Measurements from ENCODE around the gene HOXA9. TPM values are rescaled to one million over a fixed set of nuclear protein-coding genes. Genes with fewer than 3 reads are reported as not detected.

The HOXA9 gene
- total and polyA plus RNA-seq, 4 donors, result 0.02 to 0.70 TPM; not detected in 2

DNA sequence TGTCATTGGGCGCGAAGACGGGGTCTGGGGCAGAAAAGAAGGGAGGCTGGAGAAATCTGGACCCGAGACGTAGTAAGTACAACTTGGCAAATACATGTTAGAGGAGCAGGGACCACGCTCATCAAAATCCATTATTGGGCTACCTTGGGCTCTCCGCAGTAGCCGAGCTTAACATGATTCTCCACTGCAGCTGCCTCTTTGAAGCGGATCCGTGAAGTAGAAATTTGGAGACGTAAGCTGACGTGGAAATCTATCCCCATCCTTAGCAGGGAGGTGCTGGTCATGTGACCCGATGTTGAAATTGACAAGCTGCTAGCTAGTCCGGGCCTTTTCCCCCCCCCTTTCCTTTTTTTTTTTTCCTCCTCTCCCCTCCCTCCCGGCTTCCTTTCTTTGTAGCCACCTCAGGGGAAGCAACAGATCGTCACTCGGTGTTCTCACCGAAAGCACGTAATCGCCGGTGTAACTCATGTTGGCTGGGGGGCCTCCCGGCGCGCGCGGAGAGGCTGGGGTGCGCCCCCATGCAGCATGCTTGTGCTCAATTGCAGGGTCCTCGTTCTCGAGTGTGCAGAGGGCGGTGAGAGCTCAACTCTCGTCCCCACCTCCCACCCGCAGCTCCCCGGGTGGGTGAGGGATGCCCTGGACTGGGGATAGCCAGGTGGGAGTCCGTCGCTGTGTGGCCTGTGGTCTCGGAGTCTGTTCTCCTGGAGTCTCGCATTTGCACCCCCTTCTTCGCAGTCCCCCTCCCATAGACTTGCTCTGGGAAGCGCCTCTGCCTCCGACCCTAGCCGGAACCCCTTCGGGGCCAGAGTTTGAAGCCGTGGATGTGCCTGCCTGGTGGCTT lies 19.9 kb upstream of the HOXA9 start, which contains the start of gene HOXA11:
HOXA11 (minus strand) TSS at position 220 of the 841 bp plus-strand sequence; CDS start at position 132, 88 bp downstream.
- Histone ChIP-seq H3K4me1 (ENCODE audit: control insufficient read depth in 4 of 4, insufficient read depth in 4 of 4, low read length in 3 of 4) (peaks cover 6 to 27% (median 17%) of the 10 kb centered on the region in 4 donors), H3K9me3 (ENCODE audit: control insufficient read depth in 4 of 4, low read length in 3 of 4) (peaks cover 0 to 4% (median 0%) of the 10 kb centered on the region in 4 donors), H3K9ac (ENCODE audit: low read depth in 1 of 2, low read length in 2 of 2) (no peak within 1 kb of the TSS), H3K36me3 (ENCODE audit: control insufficient read depth in 4 of 4, insufficient read depth in 3 of 4, low read depth in 1 of 4, low read length in 3 of 4) (no peaks in the 10 kb centered on the region), H3K27me3 (ENCODE audit: control insufficient read depth in 4 of 4, insufficient read depth in 4 of 4, low read length in 3 of 4) (peaks cover 13 to 48% (median 32%) of the 10 kb centered on the region in 4 donors), H3K4me3 (ENCODE audit: low read depth in 1 of 3, low read length in 3 of 3) (peak within 1 kb of the TSS in 1 of 3 donors; percentile 36), H3K27ac (ENCODE audit: low read depth in 1 of 2, low read length in 2 of 2) (no peak within 1 kb of the TSS)
- TF ChIP-seq, protein P1, sequence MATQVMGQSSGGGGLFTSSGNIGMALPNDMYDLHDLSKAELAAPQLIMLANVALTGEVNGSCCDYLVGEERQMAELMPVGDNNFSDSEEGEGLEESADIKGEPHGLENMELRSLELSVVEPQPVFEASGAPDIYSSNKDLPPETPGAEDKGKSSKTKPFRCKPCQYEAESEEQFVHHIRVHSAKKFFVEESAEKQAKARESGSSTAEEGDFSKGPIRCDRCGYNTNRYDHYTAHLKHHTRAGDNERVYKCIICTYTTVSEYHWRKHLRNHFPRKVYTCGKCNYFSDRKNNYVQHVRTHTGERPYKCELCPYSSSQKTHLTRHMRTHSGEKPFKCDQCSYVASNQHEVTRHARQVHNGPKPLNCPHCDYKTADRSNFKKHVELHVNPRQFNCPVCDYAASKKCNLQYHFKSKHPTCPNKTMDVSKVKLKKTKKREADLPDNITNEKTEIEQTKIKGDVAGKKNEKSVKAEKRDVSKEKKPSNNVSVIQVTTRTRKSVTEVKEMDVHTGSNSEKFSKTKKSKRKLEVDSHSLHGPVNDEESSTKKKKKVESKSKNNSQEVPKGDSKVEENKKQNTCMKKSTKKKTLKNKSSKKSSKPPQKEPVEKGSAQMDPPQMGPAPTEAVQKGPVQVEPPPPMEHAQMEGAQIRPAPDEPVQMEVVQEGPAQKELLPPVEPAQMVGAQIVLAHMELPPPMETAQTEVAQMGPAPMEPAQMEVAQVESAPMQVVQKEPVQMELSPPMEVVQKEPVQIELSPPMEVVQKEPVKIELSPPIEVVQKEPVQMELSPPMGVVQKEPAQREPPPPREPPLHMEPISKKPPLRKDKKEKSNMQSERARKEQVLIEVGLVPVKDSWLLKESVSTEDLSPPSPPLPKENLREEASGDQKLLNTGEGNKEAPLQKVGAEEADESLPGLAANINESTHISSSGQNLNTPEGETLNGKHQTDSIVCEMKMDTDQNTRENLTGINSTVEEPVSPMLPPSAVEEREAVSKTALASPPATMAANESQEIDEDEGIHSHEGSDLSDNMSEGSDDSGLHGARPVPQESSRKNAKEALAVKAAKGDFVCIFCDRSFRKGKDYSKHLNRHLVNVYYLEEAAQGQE (IDR thresholded peaks at IDR 0.05), result no peak
- WGBS, result 9% methylated on average over 43 of the region's 43 CpGs
- no peak for DNase-seq (ENCODE audit: low spot score)

DNA sequence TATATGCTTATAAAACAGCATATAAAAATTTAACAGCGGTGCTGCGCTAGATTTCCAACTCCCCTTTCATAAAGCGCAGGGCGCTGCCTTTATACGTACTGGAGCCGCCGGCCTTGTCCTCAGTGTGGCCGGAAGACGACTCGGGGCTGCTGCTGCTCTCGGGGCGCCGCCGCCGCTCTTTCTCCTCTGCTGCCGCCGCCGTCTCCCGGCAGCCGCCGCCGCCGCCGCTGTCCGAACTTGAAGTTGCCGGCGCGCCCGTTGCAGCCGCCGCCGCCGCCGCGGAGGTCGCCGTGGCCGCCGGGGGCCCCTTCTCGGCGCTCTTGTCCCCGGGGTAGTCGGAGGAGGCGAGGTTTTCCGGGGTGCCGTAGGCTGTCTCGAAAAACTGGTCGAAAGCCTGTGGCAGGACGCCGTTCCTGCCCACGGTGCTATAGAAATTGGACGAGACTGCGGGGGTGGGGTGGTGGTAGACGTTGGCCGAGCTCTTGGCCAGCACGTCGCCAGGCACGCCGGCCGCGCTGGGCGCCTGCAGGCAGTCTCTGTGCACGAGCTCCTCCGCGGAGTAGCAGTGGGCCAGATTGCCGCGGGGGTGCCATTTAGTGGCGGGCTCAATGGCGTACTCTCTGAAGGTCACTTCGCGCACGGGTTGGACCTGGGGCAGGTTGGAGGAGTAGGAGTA lies 19.1 kb upstream of the HOXA9 start:
- H3K9ac ChIP-seq (ENCODE audit: low read depth in 1 of 2, low read length in 2 of 2), result no peak overlapping the region
- no peaks in the 10 kb centered on the region for H3K36me3 ChIP-seq (ENCODE audit: control insufficient read depth in 4 of 4, insufficient read depth in 3 of 4, low read depth in 1 of 4, low read length in 3 of 4)
- peaks cover 0 to 4% (median 0%) of the 10 kb centered on the region in 4 donors for H3K9me3 ChIP-seq (ENCODE audit: control insufficient read depth in 4 of 4, low read length in 3 of 4)
- peak overlapping the region in 1 of 3 donors; percentile 36 for H3K4me3 ChIP-seq (ENCODE audit: low read depth in 1 of 3, low read length in 3 of 3)
- DNase-seq (ENCODE audit: low spot score), result no peak
- 5% methylated on average over 72 of the region's 72 CpGs for WGBS
- TF ChIP-seq FOXA2 (IDR thresholded peaks at IDR 0.05), result no peak
- TF ChIP-seq NR2F2 (IDR thresholded peaks at IDR 0.05), result no peak
- TF ChIP-seq, protein P2, sequence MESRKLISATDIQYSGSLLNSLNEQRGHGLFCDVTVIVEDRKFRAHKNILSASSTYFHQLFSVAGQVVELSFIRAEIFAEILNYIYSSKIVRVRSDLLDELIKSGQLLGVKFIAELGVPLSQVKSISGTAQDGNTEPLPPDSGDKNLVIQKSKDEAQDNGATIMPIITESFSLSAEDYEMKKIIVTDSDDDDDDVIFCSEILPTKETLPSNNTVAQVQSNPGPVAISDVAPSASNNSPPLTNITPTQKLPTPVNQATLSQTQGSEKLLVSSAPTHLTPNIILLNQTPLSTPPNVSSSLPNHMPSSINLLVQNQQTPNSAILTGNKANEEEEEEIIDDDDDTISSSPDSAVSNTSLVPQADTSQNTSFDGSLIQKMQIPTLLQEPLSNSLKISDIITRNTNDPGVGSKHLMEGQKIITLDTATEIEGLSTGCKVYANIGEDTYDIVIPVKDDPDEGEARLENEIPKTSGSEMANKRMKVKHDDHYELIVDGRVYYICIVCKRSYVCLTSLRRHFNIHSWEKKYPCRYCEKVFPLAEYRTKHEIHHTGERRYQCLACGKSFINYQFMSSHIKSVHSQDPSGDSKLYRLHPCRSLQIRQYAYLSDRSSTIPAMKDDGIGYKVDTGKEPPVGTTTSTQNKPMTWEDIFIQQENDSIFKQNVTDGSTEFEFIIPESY (IDR thresholded peaks at IDR 0.05), result no peak
- peaks cover 13 to 50% (median 29%) of the 10 kb centered on the region in 4 donors for H3K27me3 ChIP-seq (ENCODE audit: control insufficient read depth in 4 of 4, insufficient read depth in 4 of 4, low read length in 3 of 4)
- H3K4me1 ChIP-seq (ENCODE audit: control insufficient read depth in 4 of 4, insufficient read depth in 4 of 4, low read length in 3 of 4), result peaks cover 6 to 33% (median 20%) of the 10 kb centered on the region in 4 donors
- no peak overlapping the region for H3K27ac ChIP-seq (ENCODE audit: low read depth in 1 of 2, low read length in 2 of 2)

DNA sequence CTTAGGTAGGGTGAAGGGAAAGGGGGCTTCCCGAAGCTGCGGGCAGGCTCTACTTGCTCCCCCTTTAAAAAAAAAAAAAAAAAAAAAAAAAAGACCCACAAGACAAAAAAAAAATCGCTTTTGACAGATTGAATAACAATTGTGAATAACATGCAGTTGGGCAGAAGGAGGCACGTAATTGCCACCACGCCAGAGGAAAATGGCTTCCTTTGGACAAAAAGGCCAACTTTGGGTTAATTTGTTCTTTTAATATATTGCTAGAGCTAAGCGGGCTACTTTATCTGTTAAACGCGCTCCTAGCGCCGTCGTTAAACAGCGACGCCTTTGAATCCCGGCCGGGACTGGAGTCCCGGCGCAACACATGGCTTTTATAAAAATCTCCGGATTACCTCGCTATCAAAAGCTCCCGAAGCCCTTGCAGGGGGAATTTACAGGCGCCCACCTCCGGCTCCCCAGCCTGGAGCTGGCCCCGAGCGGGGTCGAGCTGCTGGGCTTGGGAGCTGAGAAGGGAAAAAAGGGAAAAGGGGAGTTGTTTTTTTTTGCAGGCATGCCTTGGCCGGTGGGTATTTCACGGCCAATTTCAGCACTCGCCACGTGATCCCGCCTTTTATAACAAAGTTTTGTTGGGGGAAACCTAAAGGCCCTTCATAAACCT lies 18.5 kb upstream of the HOXA9 start:
- Histone ChIP-seq H3K9me3 (ENCODE audit: control insufficient read depth in 4 of 4, low read length in 3 of 4) (peaks cover 0 to 4% (median 0%) of the 10 kb centered on the region in 4 donors), H3K36me3 (ENCODE audit: control insufficient read depth in 4 of 4, insufficient read depth in 3 of 4, low read depth in 1 of 4, low read length in 3 of 4) (no peaks in the 10 kb centered on the region), H3K9ac (ENCODE audit: low read depth in 1 of 2, low read length in 2 of 2) (no peak overlapping the region), H3K4me3 (ENCODE audit: low read depth in 1 of 3, low read length in 3 of 3) (peak overlapping the region in 1 of 3 donors; percentile 36), H3K4me1 (ENCODE audit: control insufficient read depth in 4 of 4, insufficient read depth in 4 of 4, low read length in 3 of 4) (peaks cover 6 to 34% (median 20%) of the 10 kb centered on the region in 4 donors), H3K27me3 (ENCODE audit: control insufficient read depth in 4 of 4, insufficient read depth in 4 of 4, low read length in 3 of 4) (peaks cover 13 to 54% (median 28%) of the 10 kb centered on the region in 4 donors), H3K27ac (ENCODE audit: low read depth in 1 of 2, low read length in 2 of 2) (no peak overlapping the region)
- WGBS, result 7% methylated on average over 30 of the region's 30 CpGs
- DNase-seq (ENCODE audit: low spot score), result no peak
- TF ChIP-seq SP1 (IDR thresholded peaks at IDR 0.05) (no peak), RAD21 (IDR thresholded peaks at IDR 0.05) (no peak), RXRA (IDR thresholded peaks at IDR 0.05) (no peak), NR2F2 (IDR thresholded peaks at IDR 0.05) (no peak), GABPA (IDR thresholded peaks at IDR 0.05 in 1 of 2, conservative IDR thresholded peaks at IDR 0.05 in 1 of 2) (no peak)
- TF ChIP-seq, protein P3, sequence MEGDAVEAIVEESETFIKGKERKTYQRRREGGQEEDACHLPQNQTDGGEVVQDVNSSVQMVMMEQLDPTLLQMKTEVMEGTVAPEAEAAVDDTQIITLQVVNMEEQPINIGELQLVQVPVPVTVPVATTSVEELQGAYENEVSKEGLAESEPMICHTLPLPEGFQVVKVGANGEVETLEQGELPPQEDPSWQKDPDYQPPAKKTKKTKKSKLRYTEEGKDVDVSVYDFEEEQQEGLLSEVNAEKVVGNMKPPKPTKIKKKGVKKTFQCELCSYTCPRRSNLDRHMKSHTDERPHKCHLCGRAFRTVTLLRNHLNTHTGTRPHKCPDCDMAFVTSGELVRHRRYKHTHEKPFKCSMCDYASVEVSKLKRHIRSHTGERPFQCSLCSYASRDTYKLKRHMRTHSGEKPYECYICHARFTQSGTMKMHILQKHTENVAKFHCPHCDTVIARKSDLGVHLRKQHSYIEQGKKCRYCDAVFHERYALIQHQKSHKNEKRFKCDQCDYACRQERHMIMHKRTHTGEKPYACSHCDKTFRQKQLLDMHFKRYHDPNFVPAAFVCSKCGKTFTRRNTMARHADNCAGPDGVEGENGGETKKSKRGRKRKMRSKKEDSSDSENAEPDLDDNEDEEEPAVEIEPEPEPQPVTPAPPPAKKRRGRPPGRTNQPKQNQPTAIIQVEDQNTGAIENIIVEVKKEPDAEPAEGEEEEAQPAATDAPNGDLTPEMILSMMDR (IDR thresholded peaks at IDR 0.05; ENCODE audit: low read depth, low read length, missing input control), result no peak
